Ishikawa (cell line): ENCODE data around the gene MKNK1.

Source experiments
- CEBPB ChIP-seq: IDR thresholded peaks from 2 replicates; pipeline ENCODE4 v1.6.1; 2012
- CREB1 ChIP-seq: IDR thresholded peaks from 2 replicates; pipeline ENCODE4 v1.6.1; 2012; ENCODE audit warnings: low read depth
- EGR1 ChIP-seq: IDR thresholded peaks from 2 replicates; pipeline ENCODE4 v1.6.1; 2012
- EP300 ChIP-seq: IDR thresholded peaks from 2 replicates; pipeline ENCODE4 v1.6.1; 2012; ENCODE audit warnings: borderline replicate concordance
- FOXM1 ChIP-seq: IDR thresholded peaks from 2 replicates; pipeline ENCODE4 v1.6.1; 2012; ENCODE audit warnings: low read depth, borderline replicate concordance
- MAX ChIP-seq: IDR thresholded peaks from 2 replicates; pipeline ENCODE4 v1.6.1; 2012
- NFIC ChIP-seq: IDR thresholded peaks from 2 replicates; pipeline ENCODE4 v1.6.1; 2012
- RAD21 ChIP-seq: IDR thresholded peaks from 2 replicates; pipeline ENCODE4 v1.6.1; 2012; ENCODE audit warnings: low read depth
- REST ChIP-seq: IDR thresholded peaks from 2 replicates; pipeline ENCODE4 v1.6.1; 2012; ENCODE audit warnings: low read depth, mild to moderate bottlenecking
- TAF1 ChIP-seq: IDR thresholded peaks from 2 replicates; pipeline ENCODE4 v1.6.1; 2012; ENCODE audit warnings: low read depth, mild to moderate bottlenecking
- TCF12 ChIP-seq: IDR thresholded peaks from 2 replicates; pipeline ENCODE4 v1.6.1; 2012; ENCODE audit warnings: low read depth
- TEAD4 ChIP-seq: IDR thresholded peaks from 2 replicates; pipeline ENCODE4 v1.6.1; 2012
- USF1 ChIP-seq: IDR thresholded peaks from 2 replicates; pipeline ENCODE4 v1.6.1; 2012
- YY1 ChIP-seq: IDR thresholded peaks from 2 replicates; pipeline ENCODE4 v1.6.1; 2012; ENCODE audit warnings: low read depth
- ZBTB7A ChIP-seq: IDR thresholded peaks from 2 replicates; pipeline ENCODE4 v1.6.1; 2012; ENCODE audit warnings: low read depth

MKNK1 gene

GRCh38 chr1:46599059-46599970 lies 4.8 kb downstream of the MKNK1 start:
- TF ChIP-seq EP300 (no peak), ZBTB7A (no peak), TAF1 (no peak), EGR1 (no peak), CEBPB (no peak), TEAD4 (no peak), RAD21 (no peak), NFIC (no peak), YY1 (no peak), REST (no peak), MAX (no peak), FOXM1 (no peak)

GRCh38 chr1:46596846-46597245 lies 7.2 kb downstream of the MKNK1 start:
- TF ChIP-seq EP300 = no peak
- no peak for TF ChIP-seq YY1
- no peak for TF ChIP-seq MAX
- no peak for TF ChIP-seq TEAD4
- no peak for TF ChIP-seq TAF1
- no peak for TF ChIP-seq CREB1
- TF ChIP-seq FOXM1 = no peak
- TF ChIP-seq USF1 = no peak
- TF ChIP-seq EGR1 = no peak
- TF ChIP-seq REST = no peak
- TF ChIP-seq NFIC = no peak
- no peak for TF ChIP-seq ZBTB7A
- no peak for TF ChIP-seq RAD21
- TF ChIP-seq CEBPB = no peak
- no peak for TF ChIP-seq TCF12

GRCh38 chr1:46596036-46596435 lies 8.0 kb downstream of the MKNK1 start:
- TF ChIP-seq EGR1 (no peak), TEAD4 (no peak), REST (no peak), EP300 (no peak), TAF1 (no peak), NFIC (no peak), MAX (no peak), USF1 (no peak)

GRCh38 chr1:46595127-46595526 lies 8.9 kb downstream of the MKNK1 start:
- no peak for TF ChIP-seq NFIC
- no peak for TF ChIP-seq TAF1
- no peak for TF ChIP-seq EP300
- TF ChIP-seq MAX = no peak
- no peak for TF ChIP-seq CEBPB
- no peak for TF ChIP-seq FOXM1
